Stimulated activated CD8-positive, alpha-beta memory T cell treated with anti-CD3 and anti-CD28 coated beads, Interleukin-7, amount 100 ng/mL, for 4 hours (primary cell): Measurements from ENCODE around the gene RCC2.
"Not testable (repeated sequence)": the region's sequence is repeated elsewhere in the genome, so short reads cannot be mapped to it uniquely, and the experiment has no call there.

Experiments used
- DNase-seq, 2 donors: peaks; one replicate each; pipeline ENCODE4 v3.0.0-alpha.2; 2020; ENCODE audit warnings: low read depth in 2 of 2

RCC2 gene

DNA sequence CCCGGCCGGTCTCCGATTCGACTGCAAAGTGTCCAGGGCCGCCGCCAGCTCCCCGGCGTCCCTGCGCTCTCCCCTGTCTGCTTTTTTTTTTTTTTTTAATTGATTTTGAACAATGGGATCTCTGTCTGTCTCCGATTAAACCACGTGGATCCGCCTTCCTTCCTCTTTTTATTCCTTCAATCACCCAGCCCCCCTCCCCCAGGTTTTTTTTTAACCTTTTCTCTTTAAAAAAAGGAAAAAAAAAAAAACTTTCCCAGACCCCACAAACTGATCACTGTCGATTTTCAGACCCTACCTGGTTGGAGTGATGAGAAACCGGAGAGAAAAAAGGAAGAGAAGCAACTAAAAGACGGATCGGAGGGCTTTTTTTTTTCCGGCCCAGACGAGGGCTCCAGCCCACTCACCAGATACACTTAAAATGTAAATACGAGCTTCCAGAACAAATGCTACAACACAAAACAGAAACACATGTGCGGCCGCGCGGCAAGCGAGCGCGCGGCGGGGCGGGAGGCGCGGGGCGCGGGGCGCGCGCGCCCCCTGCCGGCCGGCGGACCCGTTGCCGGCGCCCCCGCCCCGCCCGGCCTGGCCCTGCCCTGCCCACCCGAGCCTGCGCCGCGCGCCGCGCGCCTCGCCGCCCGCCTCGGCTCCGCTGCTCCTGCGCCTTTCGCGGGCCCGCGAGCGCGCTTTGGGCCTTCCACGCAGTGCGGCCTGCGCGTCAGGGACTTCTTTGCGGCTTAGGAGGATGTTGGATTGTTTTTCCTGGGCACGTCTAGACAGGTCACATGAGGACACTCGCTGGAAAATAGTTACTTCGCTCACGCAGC, at the start of gene RCC2:
TSS of gene RCC2 (minus strand) at position 428 of the 824 bp plus-strand sequence. CDS start 1,163 bp downstream, outside the sequence.
- DNase-seq, result peak; percentile 42 to 69

DNA sequence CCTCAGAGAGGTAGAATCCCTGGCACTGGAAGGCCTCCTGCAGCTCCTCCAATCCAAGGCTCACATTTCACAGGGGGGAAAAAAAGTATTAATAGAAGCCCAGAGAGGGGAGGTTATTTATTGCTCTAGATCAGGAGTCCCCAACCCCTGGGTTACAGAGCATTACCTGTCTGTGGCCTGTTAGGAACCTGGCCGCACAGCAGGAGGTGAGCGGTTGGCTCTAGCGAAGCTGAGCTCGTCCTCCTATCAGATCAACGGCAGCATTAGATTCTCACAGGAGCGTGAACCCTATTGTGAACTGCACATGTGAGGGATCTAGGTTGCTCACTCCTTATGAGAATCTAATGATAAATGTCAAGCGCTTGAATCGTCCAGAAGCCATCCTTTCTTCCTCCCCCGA, 46.8 kb upstream of the RCC2 start:
- DNase-seq, result no peak

GRCh38 chr1:17485281-17485680, 45.8 kb upstream of the RCC2 start:
- DNase-seq, result no peak

DNA sequence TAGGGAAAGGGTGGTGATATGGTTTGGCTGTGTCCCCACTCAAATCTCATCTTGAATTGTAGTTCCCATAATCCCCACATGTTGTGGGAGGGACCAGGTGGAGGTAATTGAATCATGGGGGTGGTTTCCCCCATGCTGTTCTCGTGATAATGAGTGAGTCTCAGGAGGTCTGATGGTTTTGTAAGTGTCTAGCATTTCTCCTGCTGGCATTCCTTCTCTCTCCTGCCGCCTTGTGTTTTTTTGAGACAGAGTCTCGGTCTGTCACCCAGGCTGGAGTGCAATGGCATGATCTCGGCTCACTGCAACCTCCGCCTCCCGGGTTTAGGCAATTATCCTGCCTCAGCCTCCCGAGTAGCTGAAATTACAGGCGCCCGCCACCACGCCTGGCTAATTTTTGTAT, 42.5 kb upstream of the RCC2 start:
- DNase-seq, result not testable (repeated sequence)

DNA sequence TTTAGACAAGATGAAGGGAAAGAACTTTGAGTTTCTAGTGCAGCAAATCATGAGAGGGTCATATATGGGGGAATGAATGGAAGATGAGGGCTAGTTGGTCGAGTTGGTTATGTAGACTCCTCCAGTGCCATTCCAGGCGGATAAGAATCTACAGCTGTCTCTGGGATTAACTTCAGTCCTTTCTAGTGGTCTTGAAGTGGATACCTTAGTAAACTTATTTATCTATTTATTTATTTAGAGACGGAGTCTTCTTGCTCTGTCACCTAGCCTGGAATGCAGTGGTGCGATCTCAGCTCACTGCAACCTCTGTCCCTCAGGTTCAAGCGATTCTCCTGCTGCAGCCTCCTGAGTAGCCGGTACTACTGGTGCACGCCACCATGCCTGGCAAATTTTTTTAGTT, 41.4 kb upstream of the RCC2 start:
- no peak for DNase-seq

GRCh38 chr1:17475752-17476151, 36.3 kb upstream of the RCC2 start:
- no peak for DNase-seq

DNA sequence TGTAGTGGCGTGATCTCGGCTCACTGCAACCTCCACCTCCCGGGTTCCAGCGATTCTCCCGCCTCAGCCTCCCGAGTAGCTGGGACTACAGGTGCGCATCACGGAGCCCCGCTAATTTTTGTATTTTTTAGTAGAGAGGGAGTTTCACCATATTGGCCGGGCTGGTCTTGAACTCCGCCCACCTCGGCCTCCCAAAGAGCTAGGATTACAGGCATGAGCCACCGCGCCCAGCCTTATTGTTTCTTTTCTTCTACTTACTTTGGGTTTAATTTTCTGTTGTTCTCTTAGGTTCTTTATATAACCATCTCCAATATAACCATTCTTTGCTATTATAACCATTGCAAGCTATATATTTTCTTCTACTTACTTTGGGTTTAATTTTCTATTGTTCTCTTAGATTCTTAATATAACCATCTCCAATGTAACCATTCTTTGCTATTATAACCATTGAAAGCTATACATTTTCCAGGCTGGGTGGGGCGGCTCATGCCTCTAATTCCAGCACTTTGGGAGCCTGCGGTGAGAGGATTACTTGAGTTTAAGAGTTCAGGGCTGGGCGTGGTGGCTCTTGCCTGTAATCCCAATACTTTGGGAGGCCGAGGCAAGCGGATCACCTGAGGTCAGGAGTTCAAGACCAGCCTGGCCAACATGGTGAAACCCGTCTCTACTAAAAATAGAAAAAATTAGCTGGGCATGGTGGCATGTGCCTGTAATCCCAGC, 35.5 kb upstream of the RCC2 start:
- DNase-seq, result not testable (repeated sequence)

DNA sequence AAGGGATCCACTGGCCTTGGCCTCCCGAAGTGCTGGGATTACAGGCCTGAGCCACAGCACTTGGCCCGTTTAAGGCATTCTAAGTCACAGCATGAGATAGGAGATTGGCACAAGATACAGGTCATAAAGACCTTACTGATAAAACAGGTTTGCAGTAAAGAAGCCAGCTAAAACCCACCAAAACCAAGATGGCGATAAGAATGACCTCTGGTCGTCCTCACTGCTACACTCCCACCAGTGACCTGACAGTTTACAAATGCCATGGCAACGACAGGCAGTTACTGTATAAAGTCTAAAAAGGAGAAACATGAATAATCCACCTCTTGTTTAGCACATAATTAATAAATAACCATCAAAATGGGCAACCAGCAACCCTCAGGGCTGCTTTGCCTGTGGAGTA, 33.3 kb upstream of the RCC2 start:
- no peak for DNase-seq

GRCh38 chr1:17471393-17471792, 31.9 kb upstream of the RCC2 start:
- DNase-seq, result no peak

GRCh38 chr1:17470021-17470799, 30.7 kb upstream of the RCC2 start:
- no peak for DNase-seq

DNA sequence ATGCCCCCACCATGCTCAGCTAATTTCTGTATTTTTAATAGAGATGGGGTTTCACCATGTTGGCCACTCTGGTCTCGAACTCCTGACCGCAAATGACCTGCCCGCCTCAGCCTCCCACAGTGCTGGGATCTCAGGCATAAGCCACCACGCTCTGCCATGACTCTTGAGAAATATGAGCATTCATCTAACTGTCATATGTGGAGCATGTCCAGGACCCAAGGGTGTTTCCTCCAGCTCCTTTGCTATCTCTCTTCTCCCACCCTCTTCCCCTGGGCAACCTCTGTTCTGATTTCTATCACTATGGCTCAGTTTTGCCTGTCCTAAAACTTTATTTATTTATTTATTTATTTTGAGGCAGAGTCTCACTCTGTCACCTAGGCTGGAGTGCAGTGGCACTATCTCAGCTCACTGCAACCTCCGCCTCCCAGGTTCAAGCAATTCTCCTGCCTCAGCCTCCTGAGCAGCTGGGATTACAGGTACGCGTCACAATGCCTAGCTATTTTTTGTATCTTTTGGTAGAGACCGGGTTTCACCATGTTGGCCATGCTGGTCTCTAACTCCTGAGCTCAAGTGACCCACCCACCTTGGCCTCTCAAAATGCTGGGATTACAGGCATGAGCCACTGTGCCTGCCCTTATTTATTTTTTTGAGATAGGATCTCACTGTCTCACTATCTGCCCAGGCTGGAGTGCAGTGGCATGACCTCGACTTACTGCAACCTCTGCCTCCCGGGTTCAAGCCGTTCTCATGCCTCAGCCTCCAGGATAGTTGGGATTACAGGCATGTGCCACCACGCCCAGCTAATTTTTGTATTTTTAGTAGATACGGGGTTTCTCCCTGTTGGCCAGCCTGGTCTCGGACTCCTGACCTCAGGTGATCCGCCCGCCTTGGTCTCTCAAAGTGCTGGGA, 29.1 kb upstream of the RCC2 start:
- DNase-seq, result not testable (repeated sequence)

DNA sequence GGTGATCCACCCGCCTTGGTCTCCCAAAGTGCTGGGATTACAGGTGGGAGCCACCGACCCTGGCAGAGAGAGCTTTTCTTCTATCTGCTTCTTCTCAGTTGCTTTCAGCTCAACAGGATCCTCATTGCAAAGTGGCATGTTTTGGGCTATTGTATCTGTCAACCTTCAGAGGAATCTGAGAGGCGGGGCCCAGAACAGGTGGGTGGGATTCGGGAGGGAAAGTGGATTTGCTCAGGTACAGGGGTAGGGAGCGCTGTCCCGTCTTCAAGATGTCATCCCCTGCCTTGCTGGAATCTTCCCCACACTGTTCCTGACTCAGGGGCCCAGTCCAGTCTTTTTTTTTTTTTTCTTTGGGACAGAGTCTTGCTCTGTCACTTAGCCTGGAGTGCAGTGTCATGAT, 26.9 kb upstream of the RCC2 start:
- DNase-seq, result no peak

GRCh38 chr1:17465228-17465627, 25.8 kb upstream of the RCC2 start:
- no peak for DNase-seq

DNA sequence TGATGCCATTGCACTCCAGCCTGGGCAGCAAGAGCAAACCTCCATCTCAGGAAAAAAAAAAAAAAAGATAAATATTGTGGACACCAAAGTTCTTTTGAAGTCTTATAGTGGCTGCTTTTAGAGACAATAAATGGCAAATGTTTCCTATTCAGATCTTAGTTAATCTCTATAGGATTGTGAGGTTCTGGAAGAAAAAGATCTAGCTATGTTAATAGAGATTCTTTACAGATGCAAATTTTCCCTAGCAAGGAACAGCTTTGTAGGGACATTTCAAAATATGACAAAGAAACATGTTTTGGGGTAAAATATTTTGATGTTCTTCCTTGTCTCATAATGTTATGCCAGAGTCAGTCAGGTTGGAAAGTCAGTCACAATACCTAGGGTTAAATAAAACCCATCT, 24.5 kb upstream of the RCC2 start:
- no peak for DNase-seq

DNA sequence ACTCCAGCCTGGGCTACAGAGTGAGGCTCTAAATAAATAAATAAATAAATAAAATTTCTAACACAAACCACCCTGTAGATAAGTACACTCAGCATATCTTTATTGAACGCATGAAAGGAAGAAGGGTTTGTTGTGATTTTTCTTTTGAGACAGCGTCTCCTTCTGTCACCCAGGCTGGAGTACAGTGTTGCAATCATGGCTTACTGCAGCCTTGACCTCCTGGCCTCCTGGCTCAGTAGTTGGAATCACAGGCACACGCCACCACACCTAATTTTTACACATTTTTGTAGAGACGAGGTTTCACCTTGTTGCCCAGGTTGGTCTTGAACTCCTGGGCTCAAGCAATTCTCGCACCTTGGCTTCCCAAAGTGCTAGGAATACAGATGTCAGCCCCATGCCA, 23.2 kb upstream of the RCC2 start:
- no peak for DNase-seq

DNA sequence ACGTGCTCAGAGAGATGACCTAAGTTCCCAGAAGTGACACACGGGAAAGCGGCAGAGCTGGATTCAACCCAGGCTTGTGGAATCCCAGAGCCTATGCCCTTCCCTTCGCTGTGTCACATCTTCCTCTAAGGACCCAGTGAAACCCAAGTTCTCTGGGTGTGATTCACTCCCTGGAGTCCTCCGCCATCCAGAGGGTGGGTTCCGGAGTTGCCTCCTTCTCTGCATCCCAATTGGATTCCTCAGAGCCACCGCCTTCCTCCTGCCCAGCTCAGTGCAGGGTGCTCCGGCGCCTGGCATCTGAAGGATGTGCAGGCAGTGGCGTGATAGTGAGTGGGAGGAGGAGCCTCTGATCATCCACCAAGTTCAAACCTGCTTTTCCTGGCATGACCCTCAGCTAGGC, 20.7 kb upstream of the RCC2 start:
- DNase-seq, result no peak

DNA sequence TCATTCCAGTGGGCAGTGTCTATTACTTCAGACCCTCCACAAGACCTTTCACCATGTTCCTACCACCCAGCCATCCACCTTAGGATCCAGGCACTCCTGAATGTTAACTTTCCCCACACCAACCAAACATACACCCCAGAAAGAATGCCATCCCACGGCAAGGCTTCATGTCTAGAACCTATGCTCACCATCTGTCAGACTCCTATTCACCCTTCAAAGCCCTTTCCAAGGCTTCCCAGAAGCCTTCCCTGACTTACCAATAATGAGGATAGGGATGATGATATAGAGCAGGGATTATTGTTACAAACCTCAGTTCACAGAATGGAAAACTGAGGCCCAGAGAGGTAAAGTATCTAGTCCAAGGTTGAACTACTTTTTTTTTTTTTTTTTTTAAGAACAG, 19.3 kb upstream of the RCC2 start:
- no peak for DNase-seq

DNA sequence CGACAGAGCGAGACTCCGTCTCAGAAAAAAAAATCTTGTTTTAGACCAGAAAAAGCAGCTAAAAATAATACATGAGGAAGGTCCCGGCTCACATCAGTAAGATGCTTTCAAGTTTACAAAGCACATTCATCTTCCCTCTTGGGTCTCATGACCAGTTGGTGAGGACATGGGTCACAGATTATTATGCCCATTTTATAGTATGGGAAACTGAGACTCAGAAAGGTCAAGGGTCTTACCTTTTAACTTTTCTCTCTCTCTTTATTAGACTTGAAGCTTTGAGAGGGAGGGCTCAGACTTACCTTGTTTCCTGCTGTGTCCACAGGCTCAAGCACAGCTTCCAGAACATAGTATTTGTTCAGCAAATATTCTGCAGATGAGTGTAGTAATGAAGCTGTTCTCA, 13.2 kb upstream of the RCC2 start:
- DNase-seq, result no peak

GRCh38 chr1:17452203-17452602, 12.7 kb upstream of the RCC2 start:
- DNase-seq, result not testable (repeated sequence)

- no peak for DNase-seq
These were observed 12.3 kb upstream of the RCC2 start for GRCh38 chr1:17451731-17452130.

DNA sequence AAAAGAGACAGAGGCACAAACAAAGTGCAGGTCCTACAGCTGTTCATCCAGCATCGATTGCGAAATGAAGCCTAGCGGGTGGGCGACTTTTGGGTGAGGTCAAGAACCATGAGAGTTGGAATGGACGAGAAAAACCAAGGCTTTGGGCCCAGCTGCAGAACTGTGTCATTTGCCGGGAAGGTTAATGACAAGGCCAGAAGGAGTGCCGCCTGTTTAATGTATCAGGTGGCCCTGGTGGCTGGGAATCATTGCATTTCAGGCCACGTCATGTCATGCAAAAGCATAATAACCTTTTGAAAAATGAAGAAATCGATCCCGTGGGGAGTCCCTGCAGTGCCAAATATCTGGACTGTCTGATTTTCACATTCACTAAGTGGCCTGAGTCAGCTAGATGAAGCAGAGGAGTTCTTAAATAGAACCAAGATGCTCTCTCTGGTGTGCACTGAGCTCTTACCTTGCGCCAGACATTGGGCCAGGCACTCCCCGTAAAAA, 8.1 kb upstream of the RCC2 start:
- DNase-seq, result no peak
